ENCODE measurements around the gene HELB.

GRCh38 chr12:66359300-66359699 is 57.0 kb downstream of the HELB start:
- no peak for TF ChIP-seq GATA3 (IDR thresholded peaks at IDR 0.05; ENCODE audit: low read depth, low read length)
- TF ChIP-seq GATA2 (IDR thresholded peaks at IDR 0.05; ENCODE audit: low read depth, low read length): no peak
